Osteoblast (primary cell): Measurements from ENCODE around the gene EIF2B2. TPM values are rescaled to one million over a fixed set of nuclear protein-coding genes. Genes with fewer than 3 reads are reported as not detected.

Source experiments
- DNase-seq: peaks from one replicate; pipeline ENCODE4 v3.0.0; 2011; ENCODE audit warnings: low spot score, mixed read lengths; ENCODE audit not compliant: insufficient read length; ENCODE audit errors: missing footprints
- H2AFZ ChIP-seq: 2 replicates; pipeline ENCODE4 v1.6.0; 2011; ENCODE audit warnings: mild to moderate bottlenecking, low read length
- H3K27ac ChIP-seq: 2 replicates; pipeline ENCODE4 v1.5.1; 2011; ENCODE audit warnings: mild to moderate bottlenecking, low read depth, low read length, moderate library complexity
- H3K27me3 ChIP-seq: 2 replicates; pipeline ENCODE4 v1.6.0; 2012; ENCODE audit warnings: mild to moderate bottlenecking, control low read depth, inconsistent platforms, low read length, moderate library complexity; ENCODE audit not compliant: insufficient read depth
- H3K36me3 ChIP-seq: 2 replicates; pipeline ENCODE4 v1.5.1; 2011; ENCODE audit warnings: mild to moderate bottlenecking, low read length, control low read depth, moderate library complexity; ENCODE audit not compliant: insufficient read depth
- H3K4me1 ChIP-seq: 2 replicates; pipeline ENCODE4 v1.5.1; 2011; ENCODE audit warnings: mild to moderate bottlenecking, low read length, control low read depth, moderate library complexity; ENCODE audit not compliant: insufficient read depth
- H3K4me2 ChIP-seq: 2 replicates; pipeline ENCODE4 v1.6.0; 2011; ENCODE audit warnings: mild to moderate bottlenecking, low read length; ENCODE audit not compliant: insufficient read depth
- H3K4me3 ChIP-seq: fragments of 200-600 bp; sonication (generic); 3 replicates; pipeline ENCODE4 v1.5.1; 2012; ENCODE audit warnings: mild to moderate bottlenecking, low read length, inconsistent platforms; ENCODE audit not compliant: insufficient read depth
- H3K79me2 ChIP-seq: 2 replicates; pipeline ENCODE4 v1.6.0; 2012; ENCODE audit warnings: mild to moderate bottlenecking, low read length, control low read depth, inconsistent platforms; ENCODE audit not compliant: insufficient read depth
- H3K9me3 ChIP-seq: 2 replicates; pipeline ENCODE4 v1.5.1; 2011; ENCODE audit warnings: low read depth, low read length, control low read depth
- H4K20me1 ChIP-seq: 2 replicates; pipeline ENCODE4 v1.6.0; 2012; ENCODE audit warnings: mild to moderate bottlenecking, low read length, control low read depth; ENCODE audit not compliant: insufficient read depth
- total RNA-seq: library from RNA; depleted of rRNA; stranded (reverse); fragments of >200 nt; gene quantifications from 2 replicates; pipeline ENCODE4 v1.2.3, GENCODE V29; 2012
- TF ChIP-seq, protein P1 (sequence below): IDR thresholded peaks from 2 replicates; pipeline ENCODE4 v1.5.1; 2011; ENCODE audit warnings: mild to moderate bottlenecking, low read depth, low read length, moderate library complexity; ENCODE audit errors: extremely low read depth

Gene EIF2B2
- total RNA-seq, 1 donor: 39.4 TPM

DNA sequence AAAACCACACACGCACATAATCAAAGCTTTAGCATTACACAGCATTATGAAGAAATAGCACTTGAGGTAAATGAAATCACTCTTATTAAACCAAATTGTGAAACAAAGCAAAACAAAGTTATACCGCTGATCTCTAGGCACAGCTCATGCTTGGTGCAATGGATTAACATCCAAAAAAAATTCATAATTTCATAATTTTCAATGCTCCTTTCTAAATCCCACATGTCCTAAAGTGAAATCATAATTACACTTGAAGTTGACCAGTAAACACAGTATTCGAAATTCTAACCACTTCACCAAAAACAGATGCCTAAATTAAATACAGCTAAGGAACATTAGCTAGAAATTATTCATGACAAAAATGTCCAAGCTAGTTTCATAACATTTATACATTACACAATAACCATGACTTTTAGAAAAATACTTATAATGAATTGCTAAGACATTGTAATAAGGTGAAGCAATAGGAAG lies 47.0 kb downstream of the EIF2B2 start:
- Histone ChIP-seq H3K9me3 (no peaks in the 10 kb centered on the region), H3K79me2 (peaks cover 17% of the 10 kb centered on the region), H3K4me2 (peak overlapping the region; percentile 81), H3K4me1 (peaks cover 30% of the 10 kb centered on the region), H3K27ac (peak overlapping the region; percentile 71), H4K20me1 (no peaks in the 10 kb centered on the region), H3K4me3 (peak overlapping the region; percentile 23), H3K36me3 (no peaks in the 10 kb centered on the region), H3K27me3 (no peaks in the 10 kb centered on the region), H2AFZ (no peak overlapping the region)
- TF ChIP-seq, protein P1, sequence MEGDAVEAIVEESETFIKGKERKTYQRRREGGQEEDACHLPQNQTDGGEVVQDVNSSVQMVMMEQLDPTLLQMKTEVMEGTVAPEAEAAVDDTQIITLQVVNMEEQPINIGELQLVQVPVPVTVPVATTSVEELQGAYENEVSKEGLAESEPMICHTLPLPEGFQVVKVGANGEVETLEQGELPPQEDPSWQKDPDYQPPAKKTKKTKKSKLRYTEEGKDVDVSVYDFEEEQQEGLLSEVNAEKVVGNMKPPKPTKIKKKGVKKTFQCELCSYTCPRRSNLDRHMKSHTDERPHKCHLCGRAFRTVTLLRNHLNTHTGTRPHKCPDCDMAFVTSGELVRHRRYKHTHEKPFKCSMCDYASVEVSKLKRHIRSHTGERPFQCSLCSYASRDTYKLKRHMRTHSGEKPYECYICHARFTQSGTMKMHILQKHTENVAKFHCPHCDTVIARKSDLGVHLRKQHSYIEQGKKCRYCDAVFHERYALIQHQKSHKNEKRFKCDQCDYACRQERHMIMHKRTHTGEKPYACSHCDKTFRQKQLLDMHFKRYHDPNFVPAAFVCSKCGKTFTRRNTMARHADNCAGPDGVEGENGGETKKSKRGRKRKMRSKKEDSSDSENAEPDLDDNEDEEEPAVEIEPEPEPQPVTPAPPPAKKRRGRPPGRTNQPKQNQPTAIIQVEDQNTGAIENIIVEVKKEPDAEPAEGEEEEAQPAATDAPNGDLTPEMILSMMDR: no peak
- no peak for DNase-seq

DNA sequence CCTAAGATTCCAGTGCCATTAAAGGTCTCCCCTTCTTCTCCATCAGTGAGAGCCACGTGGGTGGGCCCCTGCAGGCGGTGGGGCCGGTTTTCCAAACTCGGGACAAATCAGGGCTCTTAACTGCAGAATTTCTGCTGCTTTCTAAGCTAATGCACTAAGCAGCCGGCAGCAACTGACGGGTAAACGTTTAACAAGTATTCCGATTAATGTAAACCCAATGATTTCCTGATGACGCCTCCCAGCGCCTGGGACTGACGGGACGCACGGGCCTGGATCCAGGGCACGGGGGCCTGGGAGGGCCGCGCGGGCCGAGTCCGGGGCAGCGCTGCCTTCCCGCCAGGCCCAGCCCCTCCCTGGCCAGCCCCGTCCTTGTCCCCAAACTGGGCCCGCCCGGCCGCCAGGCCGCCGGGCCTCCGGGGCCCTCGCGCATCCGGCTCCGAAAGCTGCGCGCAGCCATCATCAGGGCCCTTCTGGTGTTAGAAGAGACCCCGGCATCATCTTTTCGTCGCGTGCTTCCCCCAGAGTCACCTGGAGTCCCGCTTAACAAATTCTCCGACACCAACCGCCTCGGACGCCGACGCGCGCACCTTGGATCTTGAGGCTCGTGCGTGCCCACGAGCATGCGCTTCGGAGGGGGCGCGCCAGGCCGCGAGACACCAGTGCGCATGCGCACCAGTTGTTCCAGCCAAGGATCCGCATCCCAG lies 48.3 kb downstream of the EIF2B2 start, which contains the start of gene MLH3:
Gene MLH3 (minus strand): TSS at position 616 of the 704 bp plus-strand sequence. CDS start 1,812 bp downstream, outside the sequence.
- H4K20me1 ChIP-seq: no peaks in the 10 kb centered on the region
- H3K79me2 ChIP-seq: peaks cover 9% of the 10 kb centered on the region
- no peaks in the 10 kb centered on the region for H3K9me3 ChIP-seq
- TF ChIP-seq, protein P1: no peak
- peak within 1 kb of the TSS; percentile 71 for H3K27ac ChIP-seq
- H3K36me3 ChIP-seq: no peaks in the 10 kb centered on the region
- H3K4me3 ChIP-seq: peak within 1 kb of the TSS; percentile 77
- H2AFZ ChIP-seq: peak within 1 kb of the TSS; percentile 80
- H3K4me2 ChIP-seq: peak within 1 kb of the TSS; percentile 81
- H3K4me1 ChIP-seq: peaks cover 29% of the 10 kb centered on the region
- H3K27me3 ChIP-seq: no peaks in the 10 kb centered on the region
- peak; percentile 93 for DNase-seq

DNA sequence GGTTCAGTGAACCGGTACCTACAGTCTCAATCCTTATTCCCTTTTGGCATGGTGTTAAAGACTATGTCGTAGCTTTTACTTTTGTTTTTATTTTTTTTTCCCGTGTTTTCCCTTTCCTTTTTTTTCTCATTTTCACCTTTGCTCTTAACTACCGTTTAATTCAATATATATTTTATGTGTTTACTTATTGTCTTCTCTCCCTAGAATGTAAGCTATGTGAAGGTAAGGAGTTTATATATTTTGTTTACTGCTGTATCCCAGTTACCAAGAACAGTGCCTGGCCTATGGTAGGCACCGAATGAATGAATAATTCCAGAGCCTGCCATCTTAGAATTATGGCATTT lies 48.8 kb downstream of the EIF2B2 start:
- Histone ChIP-seq H3K4me1 (peaks cover 27% of the 10 kb centered on the region), H3K4me3 (peak overlapping the region; percentile 77), H3K79me2 (peaks cover 5% of the 10 kb centered on the region), H3K9me3 (no peaks in the 10 kb centered on the region), H4K20me1 (no peaks in the 10 kb centered on the region), H3K27ac (peak overlapping the region; percentile 71), H3K4me2 (peak overlapping the region; percentile 81), H2AFZ (peak overlapping the region; percentile 80), H3K27me3 (no peaks in the 10 kb centered on the region), H3K36me3 (no peaks in the 10 kb centered on the region)
- TF ChIP-seq, protein P1: no peak
- DNase-seq: no peak

DNA sequence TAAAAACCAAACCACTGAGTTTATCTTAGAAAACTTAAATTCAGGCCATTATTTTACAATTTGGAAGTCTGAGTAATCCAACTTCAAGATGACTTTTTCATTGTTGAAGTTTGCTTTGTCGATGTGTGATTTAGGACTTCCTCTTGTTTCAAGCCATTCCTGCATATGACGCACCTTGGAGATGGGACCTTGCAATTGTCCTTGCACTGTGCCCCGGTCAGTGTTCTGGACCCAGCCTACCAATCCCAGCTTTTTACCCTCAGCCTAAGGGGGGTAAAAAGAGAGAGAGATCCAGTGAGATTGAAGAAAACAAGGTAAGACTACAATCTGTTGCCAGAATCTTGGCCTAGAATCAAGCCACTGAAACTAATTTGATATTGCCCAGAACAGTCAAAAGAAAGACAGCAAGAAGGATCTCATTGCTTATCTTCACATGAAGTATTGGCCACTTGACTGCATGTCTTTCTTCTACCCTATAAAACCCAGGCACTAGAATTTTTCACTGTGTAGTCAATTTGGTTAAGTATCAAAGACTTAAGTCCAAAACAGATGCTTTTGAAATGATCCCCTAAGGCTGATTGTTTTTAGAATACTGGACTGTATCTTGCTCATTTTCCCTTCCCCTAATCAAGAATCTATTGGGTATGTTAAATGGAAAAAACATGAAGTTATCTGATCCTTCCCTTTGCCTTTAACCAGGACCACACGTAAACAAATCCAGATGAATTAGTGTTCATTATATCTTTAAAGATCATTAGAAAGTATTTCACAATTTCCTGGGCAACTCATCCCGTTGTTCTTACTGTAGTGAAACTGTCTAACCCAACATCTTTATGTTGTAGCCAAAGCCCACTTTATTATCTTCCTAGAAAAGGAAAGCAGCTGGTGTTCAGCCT lies 50.9 kb downstream of the EIF2B2 start:
- TF ChIP-seq, protein P1: no peak
- Histone ChIP-seq H3K9me3 (no peaks in the 10 kb centered on the region), H4K20me1 (no peaks in the 10 kb centered on the region), H3K4me2 (no peak overlapping the region), H3K27ac (no peak overlapping the region), H3K4me1 (peaks cover 18% of the 10 kb centered on the region), H3K4me3 (no peak overlapping the region), H3K27me3 (no peaks in the 10 kb centered on the region), H3K36me3 (no peaks in the 10 kb centered on the region), H3K79me2 (peaks cover 11% of the 10 kb centered on the region), H2AFZ (no peak overlapping the region)
- no peak for DNase-seq
